Epithelial cell of proximal tubule (primary cell): ENCODE measurements around the gene FOXL2. TPM values are rescaled to one million over a fixed set of nuclear protein-coding genes. Genes with fewer than 3 reads are reported as not detected.

Experiments used
- DNase-seq: peaks from one replicate; pipeline ENCODE4 v3.0.0-alpha.2; 2011; ENCODE audit warnings: low read depth
- H3K4me3 ChIP-seq: 2 replicates; pipeline ENCODE4 v1.5.1; 2011; ENCODE audit warnings: low read depth, mild to moderate bottlenecking, low read length
- total RNA-seq: library from RNA; depleted of rRNA; stranded (reverse); fragments of >200 nt; gene quantifications from 2 replicates; pipeline ENCODE4 v1.2.3, GENCODE V29; 2015
- TF ChIP-seq, protein P1 (sequence below): conservative IDR thresholded peaks from 2 replicates; pipeline ENCODE4 v1.5.1; 2012; ENCODE audit warnings: low read depth, mild to moderate bottlenecking, low read length

FOXL2 gene
- total RNA-seq, 1 donor from 2014 or later: 2.0 TPM

DNA sequence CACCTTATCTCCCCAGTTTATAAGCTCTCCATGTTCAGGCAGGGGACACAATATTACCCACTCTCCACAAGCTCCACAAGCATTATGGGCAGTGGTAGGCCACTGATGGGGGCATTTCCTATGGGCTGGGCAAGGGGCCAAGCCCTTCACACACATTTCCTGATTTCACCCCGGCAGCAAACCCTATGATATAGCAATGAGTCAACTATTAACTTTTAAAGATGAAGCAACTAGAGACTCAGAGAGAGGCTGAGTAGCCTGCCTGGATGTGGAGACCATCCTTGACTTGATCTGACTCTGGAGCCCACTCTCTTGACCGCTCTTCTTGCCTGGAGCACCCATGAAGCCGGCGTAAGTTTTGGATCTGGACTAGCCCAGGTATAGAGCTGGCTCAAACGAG is 27.5 kb upstream of the FOXL2 start:
- DNase-seq: no peak
- TF ChIP-seq, protein P1, sequence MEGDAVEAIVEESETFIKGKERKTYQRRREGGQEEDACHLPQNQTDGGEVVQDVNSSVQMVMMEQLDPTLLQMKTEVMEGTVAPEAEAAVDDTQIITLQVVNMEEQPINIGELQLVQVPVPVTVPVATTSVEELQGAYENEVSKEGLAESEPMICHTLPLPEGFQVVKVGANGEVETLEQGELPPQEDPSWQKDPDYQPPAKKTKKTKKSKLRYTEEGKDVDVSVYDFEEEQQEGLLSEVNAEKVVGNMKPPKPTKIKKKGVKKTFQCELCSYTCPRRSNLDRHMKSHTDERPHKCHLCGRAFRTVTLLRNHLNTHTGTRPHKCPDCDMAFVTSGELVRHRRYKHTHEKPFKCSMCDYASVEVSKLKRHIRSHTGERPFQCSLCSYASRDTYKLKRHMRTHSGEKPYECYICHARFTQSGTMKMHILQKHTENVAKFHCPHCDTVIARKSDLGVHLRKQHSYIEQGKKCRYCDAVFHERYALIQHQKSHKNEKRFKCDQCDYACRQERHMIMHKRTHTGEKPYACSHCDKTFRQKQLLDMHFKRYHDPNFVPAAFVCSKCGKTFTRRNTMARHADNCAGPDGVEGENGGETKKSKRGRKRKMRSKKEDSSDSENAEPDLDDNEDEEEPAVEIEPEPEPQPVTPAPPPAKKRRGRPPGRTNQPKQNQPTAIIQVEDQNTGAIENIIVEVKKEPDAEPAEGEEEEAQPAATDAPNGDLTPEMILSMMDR: no peak
- no peak overlapping the region for H3K4me3 ChIP-seq

DNA sequence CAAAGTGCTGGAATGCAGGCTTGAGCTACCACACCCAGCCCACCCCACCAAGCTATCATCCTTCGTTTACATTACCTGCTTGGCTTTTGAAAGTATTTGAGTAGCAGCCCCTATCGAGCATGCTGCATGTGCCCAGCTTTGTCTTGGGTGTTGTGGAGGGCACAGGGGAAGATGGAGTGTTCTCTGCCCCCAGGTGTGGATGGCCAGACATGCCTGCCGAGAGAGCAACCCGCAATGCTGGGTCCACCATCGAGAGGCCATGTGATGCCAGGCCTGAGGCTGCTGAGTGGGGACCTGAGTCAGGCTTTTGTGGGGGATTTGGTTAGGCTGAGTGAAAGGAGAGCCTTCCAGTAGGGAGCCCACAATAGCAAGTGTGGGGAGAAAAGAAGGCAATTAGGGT is 26.0 kb upstream of the FOXL2 start:
- DNase-seq: no peak
- H3K4me3 ChIP-seq: no peak overlapping the region
- TF ChIP-seq, protein P1: no peak

DNA sequence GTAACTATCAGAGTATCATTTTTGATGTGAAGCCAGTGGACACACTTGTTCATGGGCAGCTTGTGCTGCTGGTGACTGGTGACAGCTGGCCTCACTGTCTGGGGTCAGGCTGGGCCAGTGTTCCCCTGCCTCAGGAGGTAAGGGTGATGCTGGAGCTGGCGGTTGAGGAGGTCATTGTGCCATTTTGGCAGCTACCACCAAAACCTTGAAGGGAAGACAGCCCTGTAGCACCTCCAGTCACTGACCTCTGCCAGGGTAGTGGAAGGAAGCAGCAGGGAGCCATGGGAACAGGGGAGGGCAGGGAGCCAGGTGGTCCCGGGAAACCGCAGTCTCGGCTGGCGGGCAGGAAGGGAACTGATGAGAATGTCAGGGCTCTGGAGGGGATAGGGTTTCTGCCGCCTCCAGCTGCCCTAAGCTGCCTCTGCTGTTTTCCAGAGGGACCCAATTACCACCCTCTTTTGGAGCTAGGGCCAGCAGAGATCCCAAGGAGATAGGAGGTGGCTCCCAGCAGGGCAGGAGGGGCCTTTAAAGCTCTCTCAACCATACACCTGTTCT is 24.9 kb upstream of the FOXL2 start:
- no peak overlapping the region for H3K4me3 ChIP-seq
- TF ChIP-seq, protein P1: no peak
- DNase-seq: no peak

DNA sequence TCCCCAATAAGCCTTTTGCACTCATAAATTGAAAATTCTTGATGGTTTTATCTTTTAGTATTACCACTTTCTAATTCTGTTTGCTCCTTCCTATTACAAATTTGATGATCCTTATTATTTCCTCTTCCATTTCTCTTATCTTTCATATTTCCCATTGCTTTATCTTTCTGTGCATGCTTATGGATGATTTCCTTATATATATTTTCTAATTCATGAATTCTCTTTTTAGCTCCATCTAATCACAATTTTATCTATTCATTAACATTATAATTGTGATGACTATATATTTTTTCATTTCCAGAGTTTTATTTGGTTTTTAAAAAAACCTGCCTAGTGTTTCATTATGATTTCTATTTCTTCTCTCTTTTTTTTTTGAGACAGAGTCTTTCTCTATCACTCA is 18.0 kb upstream of the FOXL2 start:
- TF ChIP-seq, protein P1: no peak

DNA sequence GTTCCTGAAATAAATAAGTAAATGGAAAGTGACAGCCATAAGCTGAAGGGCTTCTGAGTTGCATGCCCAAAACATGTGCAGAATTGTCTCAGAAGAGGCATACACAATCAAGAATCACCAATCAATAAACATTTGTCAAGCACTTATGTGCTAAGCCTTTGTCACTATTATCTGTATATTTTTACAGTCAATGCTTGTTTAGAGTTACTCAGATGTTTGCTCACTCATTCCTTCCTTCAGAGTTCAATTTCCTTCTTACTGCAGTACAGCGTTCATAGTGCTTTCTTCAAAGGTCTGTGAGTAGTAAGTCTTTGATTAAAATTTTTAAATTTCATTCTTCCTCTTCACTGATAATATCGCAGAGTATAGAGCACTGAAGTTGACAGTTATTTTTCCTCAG is 17.3 kb upstream of the FOXL2 start:
- TF ChIP-seq, protein P1: no peak
- DNase-seq: no peak
- H3K4me3 ChIP-seq: no peak overlapping the region

More for the DNA sequence above, 18.0 kb upstream of the FOXL2 start:
- no peak for DNase-seq
- no peak overlapping the region for H3K4me3 ChIP-seq

DNA sequence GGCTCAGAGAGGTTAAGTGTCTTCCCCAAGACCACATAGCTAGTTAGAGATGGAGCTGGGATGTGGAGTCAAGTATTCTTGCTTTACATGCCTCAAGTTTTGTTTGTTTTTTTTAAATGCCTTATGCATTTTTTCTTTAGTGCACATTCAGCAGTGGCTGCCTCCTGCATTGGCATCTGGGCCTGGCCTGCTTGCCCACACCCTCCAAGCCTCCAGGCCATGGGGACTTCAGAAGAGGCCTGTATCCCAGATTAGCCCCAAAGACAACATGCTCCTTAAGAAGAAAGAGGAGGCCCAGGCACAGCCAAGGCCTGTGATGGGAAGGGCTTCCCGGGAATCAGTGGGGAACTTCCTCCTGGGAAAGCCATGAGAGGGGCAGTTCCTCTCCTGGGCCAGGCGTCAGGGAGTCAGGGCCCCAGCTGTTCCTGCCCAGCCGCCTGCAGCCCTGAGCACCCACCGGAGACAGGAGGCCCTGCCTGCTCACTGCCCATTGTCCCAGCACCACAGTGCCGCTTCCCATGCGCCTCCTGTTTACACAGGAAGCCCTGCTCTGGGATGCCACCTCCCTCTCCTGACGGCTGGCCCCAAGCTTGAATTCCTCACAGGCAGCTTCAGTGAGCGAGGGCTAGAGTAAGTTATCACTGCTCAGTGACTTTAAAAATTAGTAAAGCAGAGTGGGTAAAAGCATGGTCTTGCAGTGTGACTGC is 16.1 kb upstream of the FOXL2 start:
- no peak for DNase-seq
- H3K4me3 ChIP-seq: no peak overlapping the region
- TF ChIP-seq, protein P1: no peak

DNA sequence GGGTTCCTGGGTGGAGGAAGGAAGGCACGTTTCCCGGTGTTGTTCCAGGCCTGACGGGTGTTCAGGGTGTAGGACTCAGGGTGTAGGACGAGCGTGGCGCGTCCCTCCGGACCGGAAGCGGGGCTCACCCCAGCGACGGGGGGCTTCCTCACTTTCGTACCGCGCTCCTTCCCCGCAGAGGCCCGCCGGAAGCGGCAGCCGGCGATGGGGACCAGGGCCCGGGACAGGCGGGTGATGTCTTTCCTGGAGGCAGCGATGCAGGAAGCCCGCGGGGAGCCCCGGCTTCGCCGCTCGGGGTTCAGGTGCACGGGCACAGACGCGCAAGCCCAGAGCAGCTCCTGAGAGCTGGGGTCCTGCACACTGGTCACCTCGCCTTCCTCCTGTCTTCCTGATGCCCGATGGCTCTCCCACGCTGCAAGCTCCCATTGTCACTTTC is 13.5 kb upstream of the FOXL2 start:
- TF ChIP-seq, protein P1: no peak
- H3K4me3 ChIP-seq: no peak overlapping the region
- DNase-seq: no peak
